HepG2 (cell line): ENCODE data around the gene PDE1C. TPM values are rescaled to one million over a fixed set of nuclear protein-coding genes. Genes with fewer than 3 reads are reported as not detected.

Source experiments
- ATAC-seq: fragments of 200-7000 bp; cut with Tn5 transposase; 3 replicates; pipeline ENCODE4 v1.9.1; 2020; ENCODE audit warnings: mild to moderate bottlenecking, moderate library complexity
- BruUV-seq: library from RNA; stranded (reverse); fragments of 400-500 nt; replicated peaks from 2 replicates; lab custom pipeline; 2021; lab: Mats Ljungman, UMichigan
- CTCF ChIA-PET: fragments of 300-600 bp; formaldehyde crosslinking; extraction: SDS; loops from one replicate; lab custom pipeline; 2021; ENCODE audit warnings: low total read pairs, inconsistent platforms, low intra/inter-chr PET ratio; lab: Yijun Ruan, JAX
- POLR2A ChIA-PET: fragments of 350-600 bp; sonication (Branson Sonifier 250); formaldehyde crosslinking; loops from one replicate; lab custom pipeline; 2020; ENCODE audit warnings: antibody characterized with exemption, inconsistent platforms; lab: Yijun Ruan, JAX
- DNase-seq: peaks from one replicate; pipeline ENCODE4 v3.0.0-alpha.2; 2015; ENCODE audit warnings: low spot score
- FAIRE-seq: peaks from 3 replicates; lab custom pipeline; 2011; peaks lifted over from hg19 to GRCh38; lab: Jason Lieb, UNC
- H2AFZ ChIP-seq: one replicate; pipeline ENCODE4 v1.6.1; 2011; ENCODE audit warnings: low read length, inconsistent platforms
- H3K27ac ChIP-seq: fragments of 300-600 bp; 3 replicates; pipeline ENCODE4 v1.8.0; 2011; ENCODE audit warnings: mixed run types, mild to moderate bottlenecking, mixed read lengths, low read length, inconsistent platforms; ENCODE audit not compliant: insufficient read depth; ENCODE audit errors: extremely low read length
- H3K27me3 ChIP-seq, 2 experiments: fragments of 200-600 bp in 1 of 2; 2 replicates in 1 of 2; 3 replicates in 1 of 2; pipeline versions ENCODE4 v1.6.0 to v1.8.0; 2011; ENCODE audit warnings: low read length in 2 of 2, mild to moderate bottlenecking in 2 of 2, moderate library complexity in 2 of 2, inconsistent platforms in 1 of 2; ENCODE audit not compliant: insufficient read depth in 2 of 2, control insufficient read depth in 1 of 2
- H3K36me3 ChIP-seq, 2 experiments: fragments of 200-600 bp in 1 of 2; replicated peaks in 1 of 2; 2 replicates in 1 of 2; 3 replicates in 1 of 2; pipeline versions ENCODE4 v1.5.1 to v1.8.0; 2011; ENCODE audit warnings: low read length in 2 of 2, inconsistent platforms in 1 of 2; ENCODE audit not compliant: insufficient read depth in 2 of 2, control insufficient read depth in 1 of 2
- H3K4me1 ChIP-seq: 2 replicates; pipeline ENCODE4 v1.5.1; 2012; ENCODE audit warnings: low read length, inconsistent platforms; ENCODE audit not compliant: insufficient read depth
- H3K4me2 ChIP-seq: 2 replicates; pipeline ENCODE4 v1.6.0; 2011; ENCODE audit warnings: low read depth, low read length, inconsistent platforms
- H3K4me3 ChIP-seq, 3 experiments: fragments of 200-600 bp in 1 of 3; sonication (generic), shearing (Covaris generic) in 1 of 3; replicated peaks in 1 of 3; 2 replicates each; pipeline ENCODE4 v1.5.1; 2011 to 2016; ENCODE audit warnings: low read length in 3 of 3, inconsistent platforms in 2 of 3, low read depth in 2 of 3, mild to moderate bottlenecking in 2 of 3, control low read depth in 1 of 3, mixed read lengths in 1 of 3; ENCODE audit not compliant: insufficient read depth in 1 of 3
- H3K79me2 ChIP-seq: one replicate; pipeline ENCODE4 v1.6.1; 2011; ENCODE audit warnings: low read length, inconsistent platforms; ENCODE audit not compliant: insufficient read depth
- H3K9ac ChIP-seq: 2 replicates; pipeline ENCODE4 v1.6.0; 2011; ENCODE audit warnings: mild to moderate bottlenecking, low read depth, low read length, inconsistent platforms; ENCODE audit not compliant: insufficient read depth
- H3K9me3 ChIP-seq: 2 replicates; pipeline ENCODE4 v1.5.1; 2012; ENCODE audit warnings: mild to moderate bottlenecking, low read length
- H4K20me1 ChIP-seq: 2 replicates; pipeline ENCODE4 v1.6.0; 2011; ENCODE audit warnings: inconsistent platforms, mild to moderate bottlenecking, low read length, moderate library complexity; ENCODE audit not compliant: insufficient read depth
- FOXO1 ChIP-seq: sonication (generic); formaldehyde crosslinking; IDR thresholded peaks from 2 replicates; pipeline ENCODE4 v1.4.0; 2020; ENCODE audit warnings: missing genetic modification reagents
- PHF20 ChIP-seq: sonication (generic); formaldehyde crosslinking; IDR thresholded peaks from 2 replicates; pipeline ENCODE4 v1.5.0; 2020; ENCODE audit warnings: mild to moderate bottlenecking, missing genetic modification reagents
- ZC3H13 ChIP-seq: sonication (generic); formaldehyde crosslinking; IDR thresholded peaks from 2 replicates; pipeline ENCODE4 v1.8.1; 2023; ENCODE audit warnings: mild to moderate bottlenecking, missing genetic modification reagents, moderate library complexity
- ZNF3 ChIP-seq: IDR thresholded peaks from 2 replicates; pipeline ENCODE4 v1.7.0; 2017; ENCODE audit warnings: inconsistent platforms
- ZNF430 ChIP-seq: sonication (generic); formaldehyde crosslinking; IDR thresholded peaks from 2 replicates; pipeline ENCODE4 v1.9.0; 2021; ENCODE audit warnings: mild to moderate bottlenecking, missing genetic modification reagents
- ZNF549 ChIP-seq: sonication (generic); formaldehyde crosslinking; IDR thresholded peaks from 2 replicates; pipeline ENCODE4 v1.5.0; 2020; ENCODE audit warnings: missing genetic modification reagents
- ZNF577 ChIP-seq: sonication (generic); formaldehyde crosslinking; IDR thresholded peaks from 2 replicates; pipeline ENCODE4 v1.4.0; 2020; ENCODE audit warnings: mild to moderate bottlenecking, low read depth, missing genetic modification reagents, borderline replicate concordance
- WGBS: methylation state at CpG from one replicate; pipeline ENCODE4 v1.1.6; 2017; ENCODE audit warnings: low lambda C conversion rate; 5-methylcytosine and 5-hydroxymethylcytosine counted together
- in situ Hi-C: cut with HindIII; loops from 2 replicates; pipeline ENCODE4 v1.10.0; 2017; ENCODE audit warnings: low pct_unique_long_range_greater_than_20kb; ENCODE audit not compliant: extremely low pct_ligation_motif_present
- intact Hi-C: fragments of 100-400 bp; cut with micrococcal nuclease; formaldehyde crosslinking; loops from one replicate; pipeline ENCODE4 v1.10.0; 2022; ENCODE audit not compliant: unreplicated experiment
- polyA plus RNA-seq, 8 experiments: library from polyadenylated mRNA; depleted of rRNA in 3 of 8; stranded (reverse) in 7 of 8; unstranded in 1 of 8; fragments of >200 nt; fragmentation: Illumina TruSeq in 4 of 8; extraction: Trizol in 4 of 8; gene quantifications; 2 replicates each; pipeline versions ENCODE4 v1.2.1 to v1.2.3, GENCODE V29; 2011 to 2016; ENCODE audit warnings: low read depth in 4 of 8, missing spikeins in 1 of 8, mixed read lengths in 1 of 8; ENCODE audit not compliant: insufficient read depth in 1 of 8
- total RNA-seq, 5 experiments: library from RNA; depleted of rRNA; stranded (reverse); fragments of >200 nt; fragmentation: Illumina TruSeq; extraction: Trizol; gene quantifications; 2 replicates each; pipeline ENCODE4 v1.2.3, GENCODE V29; 2016; ENCODE audit warnings: low read depth in 1 of 5

The PDE1C gene
- total and polyA plus RNA-seq, 2 of the 13 experiments (the other 11 are each of a cell fraction or from before 2014, with no cell fraction given) = not detected

DNA sequence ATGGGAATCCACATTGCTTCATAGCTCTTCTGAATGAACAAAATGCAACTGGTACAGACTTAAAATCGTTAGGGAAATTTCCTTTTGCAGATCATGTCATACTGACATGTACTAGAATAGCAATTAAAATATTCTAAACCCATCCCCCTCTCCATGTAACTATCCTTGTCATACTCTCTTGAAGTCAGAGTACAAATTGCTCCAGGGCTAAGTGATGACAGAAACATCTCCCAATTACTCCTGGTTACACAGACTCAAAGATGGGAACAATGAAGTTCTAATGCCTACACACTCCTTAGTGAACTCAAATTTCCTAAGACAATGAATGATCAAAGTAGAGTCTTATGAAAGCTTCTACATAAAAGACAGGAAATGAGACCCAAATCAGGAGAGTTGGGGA is 87.2 kb downstream of the PDE1C start:
- no peak for ATAC-seq
- CTCF ChIA-PET = no interaction called here
- Histone ChIP-seq H3K27ac (no peak overlapping the region), H3K36me3 (no peaks in the 10 kb centered on the region)
- 0% methylated on average over 1 of the region's 1 CpG for WGBS
- TF ChIP-seq FOXO1 (no peak), PHF20 (no peak), ZNF430 (CRISPR knock-in tag) (no peak), ZNF577 (CRISPR knock-in tag) (no peak), ZNF549 (CRISPR knock-in tag) (no peak), ZNF3 (CRISPR knock-in tag) (no peak)
- TF ChIP-seq, all 625 proteins: peak for 0
- Histone ChIP-seq H4K20me1 (no peaks in the 10 kb centered on the region), H3K9ac (no peak overlapping the region), H3K79me2 (no peaks in the 10 kb centered on the region), H3K4me2 (no peak overlapping the region), H2AFZ (no peak overlapping the region), H3K4me1 (no peaks in the 10 kb centered on the region), H3K4me3 (no peak overlapping the region), H3K9me3 (no peaks in the 10 kb centered on the region), H3K27me3 (no peaks in the 10 kb centered on the region)
- FAIRE-seq = no peak
- intact Hi-C loops (no loop called here), in situ Hi-C loops (no loop called here)
- no TSS peak for BruUV-seq
- POLR2A ChIA-PET = no interaction called here
- no peak for DNase-seq

DNA sequence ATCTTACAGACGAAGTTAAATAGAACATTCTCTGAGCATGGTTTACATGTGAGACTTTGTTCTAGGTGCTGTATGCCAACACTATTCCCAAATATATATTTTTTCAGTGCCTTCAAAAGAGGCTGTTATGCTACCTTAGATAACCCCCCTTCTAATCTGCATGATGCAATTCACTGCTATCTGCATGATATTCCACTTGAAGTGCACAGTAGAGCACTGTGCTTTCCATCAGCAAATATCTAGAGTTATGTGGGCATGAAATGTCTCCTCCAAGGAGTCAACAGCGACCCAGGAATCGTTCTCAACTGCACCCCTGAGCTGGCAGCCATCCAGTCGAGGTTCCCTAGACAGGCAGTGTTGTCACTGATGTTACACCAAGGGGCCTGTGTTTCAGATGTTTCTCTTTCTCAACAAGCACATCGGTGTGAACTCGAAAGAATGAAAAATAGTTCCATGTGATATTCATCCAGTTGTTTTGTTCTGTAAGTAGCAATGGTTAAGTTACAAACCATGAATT is 88.3 kb downstream of the PDE1C start:
- in situ Hi-C loops = no loop called here
- Histone ChIP-seq H3K27me3 (no peaks in the 10 kb centered on the region), H3K9me3 (peaks cover 6% of the 10 kb centered on the region; the same call in 1 of the 2 replicates), H3K36me3 (no peaks in the 10 kb centered on the region), H3K4me1 (no peaks in the 10 kb centered on the region), H3K4me2 (no peak overlapping the region)
- ATAC-seq = no peak
- POLR2A ChIA-PET = no interaction called here
- no peak for TF ChIP-seq ZC3H13 (CRISPR knock-in tag)
- TF ChIP-seq, all 625 proteins: peak for 0
- no peaks in the 10 kb centered on the region for H3K79me2 ChIP-seq
- H4K20me1 ChIP-seq = no peaks in the 10 kb centered on the region
- CTCF ChIA-PET = no interaction called here
- H3K4me3 ChIP-seq = no peak overlapping the region
- BruUV-seq = no TSS peak
- no peak overlapping the region for H3K27ac ChIP-seq
- WGBS = under 1% methylated on average over 6 of the region's 6 CpGs
- H3K9ac ChIP-seq = no peak overlapping the region
- FAIRE-seq (no peak), DNase-seq (no peak)
- H2AFZ ChIP-seq = no peak overlapping the region
- intact Hi-C loops = no loop called here
